K562 (cell line): Measurements from ENCODE around the gene SLC5A2. TPM values are rescaled to one million over a fixed set of nuclear protein-coding genes. Genes with fewer than 3 reads are reported as not detected.

Experiments used
- CREBBP ChIP-seq: IDR thresholded peaks from one replicate; pipeline ENCODE4 v1.6.1; 2012; ENCODE audit warnings: low read depth, mild to moderate bottlenecking, control low read depth, inconsistent platforms, low read length
- FOXJ2 ChIP-seq: fragments of 200-800 bp; sonication (Bioruptor generic); IDR thresholded peaks from 2 replicates; pipeline ENCODE4 v1.6.1; 2016; ENCODE audit warnings: missing genetic modification characterization, missing compliant biosample characterization
- HNRNPK ChIP-seq: fragments of 200-400 bp; formaldehyde crosslinking; IDR thresholded peaks from one replicate; pipeline ENCODE4 v1.6.1; 2018; ENCODE audit warnings: mild to moderate bottlenecking, low read depth, low read length; ENCODE audit not compliant: poor library complexity, severe bottlenecking
- KLF10 ChIP-seq: fragments of 250-450 bp; sonication (Bioruptor Pico); IDR thresholded peaks from 2 replicates; pipeline ENCODE4 v1.6.1; 2021; ENCODE audit warnings: matching md5 sums
- LARP7 ChIP-seq: fragments of 450-650 bp; IDR thresholded peaks from 2 replicates; pipeline ENCODE4 v1.6.1; 2016
- PCBP2 ChIP-seq: fragments of 200-400 bp; formaldehyde crosslinking; IDR thresholded peaks from 2 replicates; pipeline ENCODE4 v1.6.1; 2018; ENCODE audit warnings: low read length, low read depth, mild to moderate bottlenecking, moderate library complexity; ENCODE audit not compliant: poor library complexity, severe bottlenecking
- PHF8 ChIP-seq: fragments of 200-600 bp; sonication (generic); IDR thresholded peaks from 2 replicates; pipeline ENCODE4 v1.6.1; 2012; ENCODE audit warnings: mixed run types, mild to moderate bottlenecking, inconsistent platforms, low read length, moderate library complexity, borderline replicate concordance
- PRPF4 ChIP-seq: fragments of 200-400 bp; formaldehyde crosslinking; IDR thresholded peaks from one replicate; pipeline ENCODE4 v1.6.1; 2017; ENCODE audit warnings: low read length, low read depth, mild to moderate bottlenecking; ENCODE audit not compliant: insufficient read depth, poor library complexity, severe bottlenecking
- RCOR1 ChIP-seq, 2 experiments: IDR thresholded peaks; 2 replicates each; pipeline ENCODE4 v1.6.1; 2012; ENCODE audit warnings: low read depth in 2 of 2, low read length in 2 of 2, borderline replicate concordance in 1 of 2, improper control_type of control experiment in 1 of 2
- polyA plus RNA-seq, 8 experiments: library from polyadenylated mRNA; depleted of rRNA in 4 of 8; stranded (reverse) in 5 of 8; unstranded in 3 of 8; fragments of >200 nt; fragmentation: Nextera tagmentation in 2 of 8; fragmentation: Illumina TruSeq in 1 of 8; extraction: Ambion mirVana in 2 of 8; extraction: Trizol in 1 of 8; gene quantifications; 2 replicates each; pipeline versions ENCODE4 v1.2.1 to v1.2.3, GENCODE V29; 2011 to 2014; ENCODE audit warnings: inconsistent platforms in 1 of 8, missing spikeins in 1 of 8
- total RNA-seq, 7 experiments: library from RNA; depleted of rRNA in 6 of 7; stranded (reverse); fragments of >200 nt in 6 of 7; fragmentation: Illumina TruSeq in 2 of 7; extraction: Trizol in 2 of 7; gene quantifications; 2 replicates each; pipeline versions ENCODE4 v1.2.1 to v1.2.3, GENCODE V29; 2011 to 2021; ENCODE audit warnings: low replicate concordance in 1 of 7
- TF ChIP-seq, protein P1 (sequence below): fragments of 250-450 bp; sonication (Bioruptor Pico); IDR thresholded peaks from 2 replicates; pipeline ENCODE4 v1.4.0; 2020; ENCODE audit warnings: mild to moderate bottlenecking, moderate library complexity

SLC5A2 gene
- total and polyA plus RNA-seq, 9 of the 15 experiments (the other 6 are each of a cell fraction or from before 2014, with no cell fraction given): 0.07 to 2.7 (median 2.2) TPM; not detected in 6

DNA sequence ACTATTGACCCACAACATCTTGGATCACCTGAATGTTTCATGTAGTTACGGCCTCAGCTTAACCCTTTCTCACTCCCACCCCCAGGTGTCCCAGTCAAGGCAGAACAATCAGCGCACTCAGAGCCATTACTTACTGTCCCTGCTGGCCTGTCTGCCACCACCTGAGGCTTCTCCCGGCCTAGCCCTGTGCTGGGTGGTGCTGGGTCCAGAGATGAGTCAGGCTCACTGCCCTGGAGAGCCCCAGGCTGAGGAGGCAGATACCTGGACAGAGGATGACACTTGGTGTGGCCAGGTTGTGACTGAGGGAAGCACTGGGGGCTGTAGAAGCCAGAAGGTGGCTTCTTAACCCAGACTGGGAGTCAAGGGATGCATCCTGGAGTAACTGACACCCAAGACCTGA lies 4.0 kb upstream of the SLC5A2 start (continued):
- TF ChIP-seq PRPF4 (no peak), KLF10 (CRISPR knock-in tag) (no peak), PHF8 (no peak), PCBP2 (no peak), LARP7 (no peak), RCOR1 (IDR thresholded peaks at IDR 0.05; ENCODE audit: borderline replicate concordance in 1 of 2, low read depth in 2 of 2, low read length in 2 of 2) (no peak), FOXJ2 (tag) (no peak), CREBBP (no peak), HNRNPK (no peak)
- TF ChIP-seq, protein P1, sequence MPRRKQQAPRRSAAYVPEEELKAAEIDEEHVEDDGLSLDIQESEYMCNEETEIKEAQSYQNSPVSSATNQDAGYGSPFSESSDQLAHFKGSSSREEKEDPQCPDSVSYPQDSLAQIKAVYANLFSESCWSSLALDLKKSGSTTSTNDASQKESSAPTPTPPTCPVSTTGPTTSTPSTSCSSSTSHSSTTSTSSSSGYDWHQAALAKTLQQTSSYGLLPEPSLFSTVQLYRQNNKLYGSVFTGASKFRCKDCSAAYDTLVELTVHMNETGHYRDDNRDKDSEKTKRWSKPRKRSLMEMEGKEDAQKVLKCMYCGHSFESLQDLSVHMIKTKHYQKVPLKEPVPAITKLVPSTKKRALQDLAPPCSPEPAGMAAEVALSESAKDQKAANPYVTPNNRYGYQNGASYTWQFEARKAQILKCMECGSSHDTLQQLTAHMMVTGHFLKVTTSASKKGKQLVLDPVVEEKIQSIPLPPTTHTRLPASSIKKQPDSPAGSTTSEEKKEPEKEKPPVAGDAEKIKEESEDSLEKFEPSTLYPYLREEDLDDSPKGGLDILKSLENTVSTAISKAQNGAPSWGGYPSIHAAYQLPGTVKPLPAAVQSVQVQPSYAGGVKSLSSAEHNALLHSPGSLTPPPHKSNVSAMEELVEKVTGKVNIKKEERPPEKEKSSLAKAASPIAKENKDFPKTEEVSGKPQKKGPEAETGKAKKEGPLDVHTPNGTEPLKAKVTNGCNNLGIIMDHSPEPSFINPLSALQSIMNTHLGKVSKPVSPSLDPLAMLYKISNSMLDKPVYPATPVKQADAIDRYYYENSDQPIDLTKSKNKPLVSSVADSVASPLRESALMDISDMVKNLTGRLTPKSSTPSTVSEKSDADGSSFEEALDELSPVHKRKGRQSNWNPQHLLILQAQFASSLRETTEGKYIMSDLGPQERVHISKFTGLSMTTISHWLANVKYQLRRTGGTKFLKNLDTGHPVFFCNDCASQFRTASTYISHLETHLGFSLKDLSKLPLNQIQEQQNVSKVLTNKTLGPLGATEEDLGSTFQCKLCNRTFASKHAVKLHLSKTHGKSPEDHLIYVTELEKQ (CRISPR knock-in tag): no peak
